ENCODE results near the gene IFI35. TPM values are rescaled to one million over a fixed set of nuclear protein-coding genes. Genes with fewer than 3 reads are reported as not detected.
"Not testable (repeated sequence)": the region's sequence is repeated elsewhere in the genome, so short reads cannot be mapped to it uniquely, and the experiment has no call there.

Gene IFI35
- total and polyA plus RNA-seq, 2 of the 8 experiments (the other 6 are each of a cell fraction or from before 2014, with no cell fraction given) = 2.5 to 4.7 TPM

GRCh38 chr17:43000894-43001293 is 5.7 kb upstream of the IFI35 start:
- Histone ChIP-seq H3K9ac (replicated peaks in 1 of 4; ENCODE audit: extremely low read depth in 1 of 4, low read depth in 3 of 4, low read length in 3 of 4) (peak overlapping the region in 1 of 4 experiments; percentile 45; a peak in 2 of 7 replicates), H3K4me1 (replicated peaks in 1 of 4; ENCODE audit: control insufficient read depth in 3 of 4, insufficient read depth in 4 of 4, low read length in 3 of 4) (peaks cover 3 to 12% (median 4%) of the 10 kb centered on the region in 4 experiments; a peak in 6 of 7 replicates), H2BK5ac (ENCODE audit: low read depth, low read length) (0 out of 2 replicates have a peak overlapping the region, but pooled peaks have one; percentile 60), H3K36me3 (ENCODE audit: control insufficient read depth in 2 of 4, insufficient read depth in 4 of 4, low read length in 3 of 4) (peaks cover 18 to 48% (median 33%) of the 10 kb centered on the region in 4 experiments), H4K8ac (ENCODE audit: extremely low read depth, insufficient read depth, low read length) (peak overlapping the region; percentile 78; the same call in 1 of the 2 replicates), H3K79me2 (ENCODE audit: control insufficient read depth in 1 of 2, insufficient read depth in 2 of 2, low read length in 2 of 2) (peaks cover 11 to 20% of the 10 kb centered on the region in 2 experiments)
- not testable (repeated sequence) for FAIRE-seq; H2BK12ac ChIP-seq (ENCODE audit: low read depth, low read length); H4K91ac ChIP-seq (replicated peaks; ENCODE audit: insufficient read length, low read length); H4K5ac ChIP-seq (ENCODE audit: insufficient read length, low read depth, low read length); H2AK5ac ChIP-seq (ENCODE audit: low read depth, low read length); H3K14ac ChIP-seq (ENCODE audit: insufficient read length); H3K9me3 ChIP-seq (ENCODE audit: insufficient read depth in 2 of 2, low read depth in 1 of 2, low read length in 1 of 2); H3K27ac ChIP-seq (ENCODE audit: low read depth, low read length); H3K23ac ChIP-seq (ENCODE audit: insufficient read length); H2BK120ac ChIP-seq (replicated peaks; ENCODE audit: low read depth, low read length); H3K27me3 ChIP-seq (replicated peaks in 1 of 4; ENCODE audit: control insufficient read depth in 3 of 4, extremely low read depth in 1 of 4, insufficient read depth in 3 of 4, low read length in 3 of 4); H4K20me1 ChIP-seq (replicated peaks in 1 of 2; ENCODE audit: control insufficient read depth in 1 of 2, insufficient read depth in 2 of 2, low read length in 2 of 2); DNase-seq (ENCODE audit: low read depth in 1 of 2, low spot score in 2 of 2); H2BK20ac ChIP-seq (ENCODE audit: low read length); H2AFZ ChIP-seq (ENCODE audit: low read length); H2BK15ac ChIP-seq (ENCODE audit: low read length); H3K4me3 ChIP-seq (ENCODE audit: extremely low read depth in 1 of 4, insufficient read depth in 2 of 4, low read depth in 3 of 4, low read length in 4 of 4); H3K4me2 ChIP-seq (ENCODE audit: insufficient read depth in 1 of 2, low read depth in 2 of 2, low read length in 2 of 2); H3K79me1 ChIP-seq (ENCODE audit: low read depth, low read length); H3K56ac ChIP-seq (replicated peaks; ENCODE audit: insufficient read length, low read depth, low read length); H3K4ac ChIP-seq (replicated peaks; ENCODE audit: insufficient read length, low read depth, low read length); H3K18ac ChIP-seq (ENCODE audit: extremely low read depth, low read length); H3K23me2 ChIP-seq (ENCODE audit: low read depth, low read length)
- 95% methylated on average over 13 of the region's 13 CpGs; no CpG with 5 or more reads in 1 of the 2 experiments for WGBS, 2 experiments (ENCODE audit: extremely low coverage in 1 of 2, insufficient coverage in 1 of 2, insufficient read length in 1 of 2, insufficient replicate concordance in 2 of 2, low coverage in 1 of 2, low lambda C conversion rate in 2 of 2, missing lambda C conversion rate in 1 of 2)
- POLR2A ChIA-PET (ENCODE audit: partially characterized antibody) = interaction anchor here (0.6 to 8.2 kb wide), 7 partner anchors 12 to 155 kb away, joined by 3 to 123 read pairs (median 4); partner anchors contain the start of genes RND2 and VAT1
- CTCF ChIA-PET (ENCODE audit: partially characterized antibody) = interaction anchor here (0.5 to 1.3 kb wide), 2 partner anchors 14 to 413 kb away, joined by 3 read pairs; no protein-coding TSS in a partner anchor

Data from H1 (cell line).